ENCODE results near the gene ITPK1.

GRCh38 chr14:93057586-93058280, 58.0 kb downstream of the ITPK1 start:
- TF ChIP-seq CTCF (conservative IDR thresholded peaks at IDR 0.05; ENCODE audit: low read depth, low read length) (no peak), EZH2 (IDR thresholded peaks at IDR 0.05; ENCODE audit: borderline replicate concordance, low read depth, low read length, poor library complexity, severe bottlenecking) (no peak)

Data from A673 (cell line).